ENCODE data around the gene BTF3. TPM values are rescaled to one million over a fixed set of nuclear protein-coding genes. Genes with fewer than 3 reads are reported as not detected.
A peak's percentile ranks its signal among the peaks of the same experiment; 100 is the strongest.
"Not testable (repeated sequence)": the region's sequence is repeated elsewhere in the genome, so short reads cannot be mapped to it uniquely, and the experiment has no call there.

The BTF3 gene
- total and polyA plus RNA-seq, 10 donors, result 368 to 914 (median 511) TPM

DNA sequence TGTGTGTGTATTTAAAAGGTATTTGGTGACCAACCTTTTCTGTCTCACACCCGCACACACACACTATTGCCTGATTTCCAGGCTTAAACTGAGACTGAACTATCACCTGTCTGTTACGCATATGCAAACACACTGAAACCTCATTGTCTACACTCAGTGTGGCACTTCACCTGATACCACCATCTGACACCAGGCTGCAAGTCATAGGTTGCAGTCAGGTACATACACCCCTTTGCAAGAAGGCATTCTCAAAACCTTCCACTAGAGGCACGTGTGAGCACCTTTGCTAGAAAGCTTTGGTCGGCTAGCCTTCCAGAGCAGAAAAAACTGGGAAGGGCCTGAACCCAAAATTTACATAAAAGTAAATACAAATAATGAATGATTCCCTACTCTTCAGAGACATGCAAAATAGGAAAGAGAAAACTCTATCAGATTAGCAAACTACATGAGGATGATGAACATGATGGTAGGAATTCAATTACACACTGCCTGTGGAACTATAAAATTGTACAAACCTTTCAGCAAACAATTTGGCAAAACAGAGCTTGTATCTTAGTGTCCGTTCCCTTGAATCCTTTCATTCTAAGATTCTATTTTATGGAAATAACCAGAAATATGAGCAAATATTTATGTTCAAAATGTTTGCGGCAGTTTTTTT, 43.7 kb upstream of the BTF3 start:
- no peak overlapping the region for H3K27ac ChIP-seq
- no peaks in the 10 kb centered on the region for H3K36me3 ChIP-seq
- 38 to 47% (median 44%) methylated on average over 6 of the region's 6 CpGs for WGBS, 5 donors
- DNase-seq, result no peak
- H3K4me1 ChIP-seq, result peaks cover 0 to 16% (median 12%) of the 10 kb centered on the region in 6 donors
- TF ChIP-seq POLR2A (IDR thresholded peaks at IDR 0.05) (no peak), POLR2AphosphoS5 (IDR thresholded peaks at IDR 0.05) (no peak), CTCF (IDR thresholded peaks at IDR 0.05 in 8 of 11, conservative IDR thresholded peaks at IDR 0.05 in 3 of 11) (peak in 10 of 11 experiments; percentile 21 to 77 (median 58))
- intact Hi-C loops (cut with DNase I; ENCODE audit: low total_unique reads), result loop anchor here (10.0 kb wide), 3 partner anchors 160 to 370 kb away; no protein-coding TSS in a partner anchor
- H3K27me3 ChIP-seq (replicated peaks in 1 of 7), result peaks cover 18 to 98% (median 69%) of the 10 kb centered on the region in 7 donors
- H3K9me3 ChIP-seq, result peaks cover 0 to 20% (median 0%) of the 10 kb centered on the region in 8 donors
- no peak overlapping the region for H3K4me3 ChIP-seq

GRCh38 chr5:73456462-73456861, 41.8 kb upstream of the BTF3 start:
- not testable (repeated sequence) for H3K36me3 ChIP-seq, H3K9me3 ChIP-seq, H3K4me3 ChIP-seq, H3K4me1 ChIP-seq, DNase-seq, H3K27ac ChIP-seq
- 77 to 95% (median 89%) methylated on average over 1 of the region's 1 CpG for WGBS, 5 donors
- intact Hi-C loops (cut with DNase I; ENCODE audit: low total_unique reads), result loop anchor here (10.0 kb wide), 3 partner anchors 162 to 372 kb away; no protein-coding TSS in a partner anchor
- H3K27me3 ChIP-seq (replicated peaks in 1 of 7), result peaks cover 5 to 90% (median 50%) of the 10 kb centered on the region in 7 donors

DNA sequence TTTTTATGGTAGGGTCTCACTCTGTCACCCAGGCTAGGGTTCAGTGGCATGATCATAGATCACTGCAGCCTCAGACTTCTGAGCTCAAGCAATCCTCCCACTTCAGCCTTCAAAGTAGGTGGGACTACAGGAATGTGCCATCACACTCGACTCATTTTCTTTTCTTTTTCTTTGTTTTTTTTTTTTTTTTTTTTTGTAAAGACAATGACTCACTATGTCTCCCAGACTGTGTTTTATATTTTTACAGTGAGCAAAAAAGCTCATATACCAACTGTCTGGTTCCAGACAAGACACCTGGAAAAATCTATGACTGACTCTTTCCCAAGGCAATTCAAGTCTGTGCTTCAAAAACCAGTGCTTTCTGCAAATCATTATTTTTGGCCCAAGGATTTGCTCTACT, 38.9 kb upstream of the BTF3 start:
- no peak overlapping the region for H3K4me3 ChIP-seq
- 46 to 73% (median 59%) methylated on average over 1 of the region's 1 CpG for WGBS, 5 donors
- peaks cover 0 to 63% (median 21%) of the 10 kb centered on the region in 7 donors for H3K27me3 ChIP-seq (replicated peaks in 1 of 7)
- H3K4me1 ChIP-seq, result no peaks in the 10 kb centered on the region
- no peak overlapping the region for H3K27ac ChIP-seq
- H3K9me3 ChIP-seq, result peaks cover 0 to 7% (median 0%) of the 10 kb centered on the region in 8 donors
- DNase-seq, result no peak
- no peak for TF ChIP-seq CTCF (IDR thresholded peaks at IDR 0.05 in 8 of 11, conservative IDR thresholded peaks at IDR 0.05 in 3 of 11)
- TF ChIP-seq POLR2A (IDR thresholded peaks at IDR 0.05), result no peak
- no peak for TF ChIP-seq POLR2AphosphoS5 (IDR thresholded peaks at IDR 0.05)
- intact Hi-C loops (cut with DNase I; ENCODE audit: low total_unique reads), result loop anchor here (10.0 kb wide), 3 partner anchors 165 to 375 kb away; no protein-coding TSS in a partner anchor
- no peaks in the 10 kb centered on the region for H3K36me3 ChIP-seq

DNA sequence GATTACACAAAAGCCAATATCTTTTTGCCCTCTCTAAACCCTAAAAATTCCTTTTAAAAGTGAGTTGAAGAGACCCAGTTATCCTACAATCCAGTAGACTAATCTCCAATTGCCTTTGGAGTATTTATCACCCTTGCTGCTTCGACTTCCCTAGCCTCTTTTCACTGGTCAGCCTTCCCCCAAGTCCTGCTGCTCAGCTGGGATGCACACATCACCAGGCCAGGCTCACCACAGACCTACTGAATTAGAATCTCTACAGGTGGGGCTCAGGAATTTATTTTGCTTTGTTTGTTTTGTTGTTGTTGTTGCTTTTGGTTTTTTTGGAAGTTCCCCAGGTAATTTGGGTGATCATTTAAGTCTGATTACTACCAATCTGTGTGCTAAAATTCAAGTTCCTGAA, 38.1 kb upstream of the BTF3 start:
- Histone ChIP-seq H3K9me3 (peaks cover 0 to 7% (median 0%) of the 10 kb centered on the region in 8 donors), H3K4me1 (no peaks in the 10 kb centered on the region), H3K27ac (no peak overlapping the region), H3K4me3 (no peak overlapping the region), H3K27me3 (replicated peaks in 1 of 7) (peaks cover 0 to 55% (median 21%) of the 10 kb centered on the region in 7 donors), H3K36me3 (no peaks in the 10 kb centered on the region)
- no peak for DNase-seq
- TF ChIP-seq POLR2A (IDR thresholded peaks at IDR 0.05), result no peak
- TF ChIP-seq CTCF (IDR thresholded peaks at IDR 0.05 in 8 of 11, conservative IDR thresholded peaks at IDR 0.05 in 3 of 11), result no peak
- TF ChIP-seq POLR2AphosphoS5 (IDR thresholded peaks at IDR 0.05), result no peak
- intact Hi-C loops (cut with DNase I; ENCODE audit: low total_unique reads), result no loop called here
- 50 to 72% (median 61%) methylated on average over 1 of the region's 1 CpG for WGBS, 5 donors

Measured in spleen (tissue), 11 donors.